Hematopoietic multipotent progenitor cell treated with erythropoietin and hydrocortisone succinate and interleukin-3 and kit ligand, for 15 days (in vitro differentiated cells): ENCODE results near the gene PPP1R13B.
"Not testable (repeated sequence)": the region's sequence is repeated elsewhere in the genome, so short reads cannot be mapped to it uniquely, and the experiment has no call there.

Source experiments
- DNase-seq: peaks from one replicate; pipeline ENCODE4 v3.0.0-alpha.2; 2015; ENCODE audit warnings: low spot score

The PPP1R13B gene

GRCh38 chr14:103858063-103858781 is 10.8 kb upstream of the PPP1R13B start:
- DNase-seq = no peak

- DNase-seq = no peak
Observed at GRCh38 chr14:103857256-103857655, 9.9 kb upstream of the PPP1R13B start.

- DNase-seq = no peak
Observed at GRCh38 chr14:103856607-103857006, 9.2 kb upstream of the PPP1R13B start.

GRCh38 chr14:103856105-103856504 is 8.7 kb upstream of the PPP1R13B start:
- no peak for DNase-seq

GRCh38 chr14:103855734-103856095 is 8.3 kb upstream of the PPP1R13B start:
- DNase-seq = no peak

- DNase-seq = no peak
Observed at GRCh38 chr14:103854822-103855733, 7.7 kb upstream of the PPP1R13B start.

- no peak for DNase-seq
Observed at GRCh38 chr14:103854017-103854808, 6.8 kb upstream of the PPP1R13B start.

- DNase-seq = no peak
Observed at GRCh38 chr14:103849151-103849886, 1.9 kb upstream of the PPP1R13B start.

- no peak for DNase-seq
Observed at GRCh38 chr14:103848175-103849077, 1.1 kb upstream of the PPP1R13B start.

- no peak for DNase-seq
Observed at GRCh38 chr14:103846543-103847450, 578 bp downstream of the PPP1R13B start.

- DNase-seq = no peak
Observed at GRCh38 chr14:103846097-103846496, 1.3 kb downstream of the PPP1R13B start.

GRCh38 chr14:103845327-103845726 is 2.0 kb downstream of the PPP1R13B start:
- DNase-seq = no peak

- not testable (repeated sequence) for DNase-seq
Observed at GRCh38 chr14:103841265-103841664, 6.1 kb downstream of the PPP1R13B start.

GRCh38 chr14:103840014-103840413 is 7.4 kb downstream of the PPP1R13B start:
- DNase-seq = no peak

GRCh38 chr14:103839579-103839978 is 7.8 kb downstream of the PPP1R13B start:
- DNase-seq = no peak

- DNase-seq = no peak
Observed at GRCh38 chr14:103838117-103838516, 9.3 kb downstream of the PPP1R13B start.

GRCh38 chr14:103836976-103837725 is 10.2 kb downstream of the PPP1R13B start:
- no peak for DNase-seq

GRCh38 chr14:103834956-103835355 is 12.4 kb downstream of the PPP1R13B start:
- no peak for DNase-seq

GRCh38 chr14:103833711-103834110 is 13.7 kb downstream of the PPP1R13B start:
- no peak for DNase-seq
